Retinal pigment epithelial cell (primary cell): ENCODE data around the gene CASP8.

ENCODE experiments used
- DNase-seq: peaks from one replicate; pipeline ENCODE4 v3.0.0-alpha.2; 2010; ENCODE audit warnings: low read depth
- H3K4me3 ChIP-seq: 2 replicates; pipeline ENCODE4 v1.5.1; 2011; ENCODE audit warnings: mild to moderate bottlenecking, low read length, control low read depth, moderate library complexity
- CTCF ChIP-seq: conservative IDR thresholded peaks from 2 replicates; pipeline ENCODE4 v1.5.1; 2011; ENCODE audit warnings: low read depth, low read length, control low read depth, inconsistent platforms

The CASP8 gene

GRCh38 chr2:201270293-201271001 lies 10.1 kb downstream of the CASP8 start:
- TF ChIP-seq CTCF, result no peak
- no peak for DNase-seq
- H3K4me3 ChIP-seq, result no peak overlapping the region

- DNase-seq, result no peak
- no peak for TF ChIP-seq CTCF
- H3K4me3 ChIP-seq, result no peak overlapping the region
Measured at GRCh38 chr2:201271917-201272316, 11.6 kb downstream of the CASP8 start.

GRCh38 chr2:201273330-201273983 lies 13.1 kb downstream of the CASP8 start:
- no peak overlapping the region for H3K4me3 ChIP-seq
- no peak for TF ChIP-seq CTCF
- DNase-seq, result no peak

GRCh38 chr2:201275069-201275468 lies 14.7 kb downstream of the CASP8 start:
- no peak for DNase-seq
- H3K4me3 ChIP-seq, result no peak overlapping the region
- TF ChIP-seq CTCF, result no peak

GRCh38 chr2:201275990-201276389 lies 15.7 kb downstream of the CASP8 start:
- no peak for DNase-seq
- TF ChIP-seq CTCF, result peak; percentile 3
- no peak overlapping the region for H3K4me3 ChIP-seq

GRCh38 chr2:201276511-201276910 lies 16.2 kb downstream of the CASP8 start:
- TF ChIP-seq CTCF, result no peak
- H3K4me3 ChIP-seq, result no peak overlapping the region
- no peak for DNase-seq

GRCh38 chr2:201279079-201279478 lies 18.7 kb downstream of the CASP8 start:
- H3K4me3 ChIP-seq, result no peak overlapping the region
- no peak for TF ChIP-seq CTCF
- no peak for DNase-seq
